Pancreas (tissue), 10 donors: Measurements from ENCODE around the gene SLC27A1. TPM values are rescaled to one million over a fixed set of nuclear protein-coding genes. Genes with fewer than 3 reads are reported as not detected.

Source experiments
- ATAC-seq, 4 donors: fragments of 200-7000 bp; cut with Tn5 transposase; one replicate each; pipeline versions ENCODE4 v1.8.0 to v1.9.1; 2020; ENCODE audit warnings: mild to moderate bottlenecking in 4 of 4, moderate library complexity in 4 of 4
- DNase-seq, 6 donors: peaks; one replicate each; pipeline ENCODE4 v3.0.0-alpha.2; 2020
- FAIRE-seq: peaks from 2 replicates; lab custom pipeline; 2012; peaks lifted over from hg19 to GRCh38; lab: Jason Lieb, UNC
- H3K27ac ChIP-seq, 4 donors: fragments of 200-600 bp; sonication (generic); 1 replicate in 3 of 4; 2 replicates in 1 of 4; pipeline versions ENCODE4 v1.5.0 to v1.8.0; 2020
- H3K27me3 ChIP-seq, 4 donors: fragments of 200-600 bp; one replicate each; pipeline ENCODE4 v1.8.0; 2021
- H3K36me3 ChIP-seq, 3 donors: fragments of 200-600 bp; sonication (generic) in 1 of 3; one replicate each; pipeline versions ENCODE4 v1.5.0 to v1.8.0; 2020 to 2021
- H3K4me1 ChIP-seq, 3 donors: fragments of 200-600 bp; one replicate each; pipeline ENCODE4 v1.8.0; 2021
- H3K4me3 ChIP-seq, 4 donors: fragments of 200-600 bp; sonication (generic) in 2 of 4; one replicate each; pipeline versions ENCODE4 v1.5.0 to v1.8.0; 2020 to 2021
- H3K9me3 ChIP-seq, 4 donors: fragments of 200-600 bp; one replicate each; pipeline ENCODE4 v1.8.0; 2021
- CTCF ChIP-seq, 4 donors: fragments of 200-600 bp; sonication (generic) in 3 of 4; IDR thresholded peaks; one replicate each; pipeline versions ENCODE4 v1.5.0 to v1.8.0; 2021; ENCODE audit warnings: antibody characterized with exemption in 4 of 4
- WGBS, 2 donors: extraction: QIAGEN DNeasy Blood & Tissue Kit; methylation state at CpG; one replicate each; pipeline ENCODE4 v1.1.7; 2013; 5-methylcytosine and 5-hydroxymethylcytosine counted together
- intact Hi-C, 3 donors: fragments of 100-400 bp; cut with DNase I; formaldehyde crosslinking; loops; one replicate each; pipeline versions ENCODE4 v1.11.1 to v1.14.2; 2022
- polyA plus RNA-seq, 2 donors: library from polyadenylated mRNA; stranded (reverse); fragments of 200-250 nt; gene quantifications; one replicate each; pipeline ENCODE4 v1.2.3, GENCODE V29; 2013
- total RNA-seq, 6 donors: library from RNA; stranded (reverse); fragmentation: NEBNext Ultra II Directional in 4 of 6; extraction: Animal tissue kit (Norgen Biotek cat#: 25700) in 4 of 6; gene quantifications; one replicate each; pipeline versions ENCODE4 v1.2.1 to v1.2.4, GENCODE V29; 2021 to 2023
- donor health status: healthy with polysubstance abuse.
- donor health status: DM: no; HTN: no; CAD: no; lungs with moderate emphysema.
- donor health status: DM: no; HTN: no; CAD: no.
- donor health status: control.
- donor health status: control.
- donor health status: Bipolar disorder and iron deficiency.
- donor health status: DM: yes; HTN: yes; CAD: no.
- donor health status: DM: no; HTN: no; CAD: no.
- donor health status: DM: no; HTN: no; CAD: no.
- donor health status: DM: yes; HTN: yes; CAD: no.

Gene SLC27A1
- total and polyA plus RNA-seq, 8 donors = 9.4 to 37.1 (median 11.4) TPM

DNA sequence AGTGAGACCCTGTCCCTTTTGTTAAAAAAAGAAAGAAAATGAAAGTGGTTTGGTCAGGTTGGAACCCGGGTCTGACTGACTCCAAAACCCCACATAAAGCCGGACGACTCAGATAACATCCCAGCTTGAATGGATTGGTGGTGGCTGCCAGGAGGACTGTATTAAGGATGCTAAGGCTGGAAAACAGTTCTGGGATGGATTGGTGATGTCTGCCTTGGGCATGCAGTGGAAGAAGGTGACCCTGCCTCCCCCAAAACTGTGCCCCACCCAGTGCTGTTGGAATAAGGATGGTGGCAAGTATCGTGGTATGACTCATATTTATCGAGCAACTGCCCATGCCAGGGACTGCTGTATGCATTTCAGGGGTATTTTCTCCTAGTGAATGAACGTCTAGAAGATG lies 66.6 kb downstream of the SLC27A1 start:
- Histone ChIP-seq H3K36me3 (no peaks in the 10 kb centered on the region), H3K4me1 (no peaks in the 10 kb centered on the region), H3K4me3 (no peak overlapping the region), H3K9me3 (no peaks in the 10 kb centered on the region), H3K27ac (no peak overlapping the region), H3K27me3 (no peaks in the 10 kb centered on the region)
- DNase-seq (no peak), ATAC-seq (no peak), FAIRE-seq (no peak)
- 64 to 69% methylated on average over 6 of the region's 6 CpGs for WGBS, 2 donors
- TF ChIP-seq CTCF (IDR thresholded peaks at IDR 0.05) = no peak
- intact Hi-C loops = no loop called here

- no peak overlapping the region for H3K27ac ChIP-seq
- DNase-seq = no peak
- H3K4me1 ChIP-seq = no peaks in the 10 kb centered on the region
- H3K4me3 ChIP-seq = peak overlapping the region; percentile 14 to 52 (median 30)
- TF ChIP-seq CTCF (IDR thresholded peaks at IDR 0.05) = no peak
- peak; percentile 2 to 39 (median 10) for ATAC-seq
- H3K9me3 ChIP-seq = no peaks in the 10 kb centered on the region
- H3K27me3 ChIP-seq = no peaks in the 10 kb centered on the region
- intact Hi-C loops = no loop called here
- H3K36me3 ChIP-seq = no peaks in the 10 kb centered on the region
- no peak for FAIRE-seq
- 10 to 18% methylated on average over 5 to 13 of the region's 13 CpGs for whole genome bisulfite sequencing, 2 donors
These were observed 68.4 kb downstream of the SLC27A1 start for GRCh38 chr19:17538684-17539237.

GRCh38 chr19:17539238-17540117 lies 69.2 kb downstream of the SLC27A1 start:
- no peaks in the 10 kb centered on the region for H3K9me3 ChIP-seq
- FAIRE-seq = no peak
- TF ChIP-seq CTCF (IDR thresholded peaks at IDR 0.05) = no peak
- H3K36me3 ChIP-seq = no peaks in the 10 kb centered on the region
- H3K4me3 ChIP-seq = peak overlapping the region; percentile 14 to 52 (median 30)
- no peaks in the 10 kb centered on the region for H3K27me3 ChIP-seq
- peak; percentile 84 to 91 (median 90) for ATAC-seq
- intact Hi-C loops = no loop called here
- DNase-seq = peak; percentile 78 to 92 (median 88)
- H3K27ac ChIP-seq = no peak overlapping the region
- no peaks in the 10 kb centered on the region for H3K4me1 ChIP-seq
- 1% methylated on average over 73 to 82 of the region's 82 CpGs for WGBS, 2 donors

- no peak for DNase-seq
- TF ChIP-seq CTCF (IDR thresholded peaks at IDR 0.05) = no peak
- Histone ChIP-seq H3K36me3 (no peaks in the 10 kb centered on the region), H3K4me1 (no peaks in the 10 kb centered on the region), H3K27ac (no peak overlapping the region), H3K9me3 (no peaks in the 10 kb centered on the region), H3K27me3 (no peaks in the 10 kb centered on the region), H3K4me3 (no peak overlapping the region)
- no peak for ATAC-seq
- intact Hi-C loops = no loop called here
- FAIRE-seq = no peak
- 71 to 73% methylated on average over 25 to 30 of the region's 30 CpGs for WGBS, 2 donors
These were observed 69.8 kb downstream of the SLC27A1 start for GRCh38 chr19:17540174-17540573.
